WERI-Rb-1 (cell line): Measurements from ENCODE around the gene ITPRID2.

Experiments
- DNase-seq: peaks from one replicate; pipeline ENCODE4 v3.0.0-alpha.2; 2020
- H3K27ac ChIP-seq: fragments of 250-450 bp; sonication (Bioruptor Pico); 2 replicates; pipeline ENCODE4 v1.5.1; 2020; ENCODE audit warnings: mild to moderate bottlenecking, moderate library complexity
- H3K27me3 ChIP-seq: fragments of 250-450 bp; sonication (Bioruptor Pico); 2 replicates; pipeline ENCODE4 v1.5.1; 2021; ENCODE audit warnings: mild to moderate bottlenecking, low read depth, moderate library complexity; ENCODE audit not compliant: insufficient read depth, severe bottlenecking
- H3K36me3 ChIP-seq: fragments of 250-450 bp; sonication (Bioruptor Pico); 2 replicates; pipeline ENCODE4 v1.5.1; 2020; ENCODE audit warnings: mild to moderate bottlenecking, moderate library complexity
- H3K4me3 ChIP-seq: 2 replicates; pipeline ENCODE4 v1.5.1; 2011; ENCODE audit warnings: low read depth, mild to moderate bottlenecking, control low read depth, low read length
- H3K9me3 ChIP-seq: fragments of 250-450 bp; sonication (Bioruptor Pico); 2 replicates; pipeline ENCODE4 v1.5.1; 2021; ENCODE audit warnings: mild to moderate bottlenecking, moderate library complexity; ENCODE audit not compliant: severe bottlenecking
- TF ChIP-seq, protein P1 (sequence below): IDR thresholded peaks from 2 replicates; pipeline ENCODE4 v1.5.1; 2011; ENCODE audit warnings: low read depth, mild to moderate bottlenecking, control low read depth, inconsistent platforms, low read length

ITPRID2 gene

GRCh38 chr2:181971032-181971431 is 79.5 kb downstream of the ITPRID2 start:
- H3K27ac ChIP-seq: no peak overlapping the region
- no peaks in the 10 kb centered on the region for H3K27me3 ChIP-seq
- no peaks in the 10 kb centered on the region for H3K9me3 ChIP-seq
- no peak overlapping the region for H3K4me3 ChIP-seq
- TF ChIP-seq, protein P1, sequence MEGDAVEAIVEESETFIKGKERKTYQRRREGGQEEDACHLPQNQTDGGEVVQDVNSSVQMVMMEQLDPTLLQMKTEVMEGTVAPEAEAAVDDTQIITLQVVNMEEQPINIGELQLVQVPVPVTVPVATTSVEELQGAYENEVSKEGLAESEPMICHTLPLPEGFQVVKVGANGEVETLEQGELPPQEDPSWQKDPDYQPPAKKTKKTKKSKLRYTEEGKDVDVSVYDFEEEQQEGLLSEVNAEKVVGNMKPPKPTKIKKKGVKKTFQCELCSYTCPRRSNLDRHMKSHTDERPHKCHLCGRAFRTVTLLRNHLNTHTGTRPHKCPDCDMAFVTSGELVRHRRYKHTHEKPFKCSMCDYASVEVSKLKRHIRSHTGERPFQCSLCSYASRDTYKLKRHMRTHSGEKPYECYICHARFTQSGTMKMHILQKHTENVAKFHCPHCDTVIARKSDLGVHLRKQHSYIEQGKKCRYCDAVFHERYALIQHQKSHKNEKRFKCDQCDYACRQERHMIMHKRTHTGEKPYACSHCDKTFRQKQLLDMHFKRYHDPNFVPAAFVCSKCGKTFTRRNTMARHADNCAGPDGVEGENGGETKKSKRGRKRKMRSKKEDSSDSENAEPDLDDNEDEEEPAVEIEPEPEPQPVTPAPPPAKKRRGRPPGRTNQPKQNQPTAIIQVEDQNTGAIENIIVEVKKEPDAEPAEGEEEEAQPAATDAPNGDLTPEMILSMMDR: no peak
- H3K36me3 ChIP-seq: no peaks in the 10 kb centered on the region
- DNase-seq: no peak

- Histone ChIP-seq H3K4me3 (no peak overlapping the region), H3K27ac (no peak overlapping the region), H3K9me3 (no peaks in the 10 kb centered on the region), H3K36me3 (no peaks in the 10 kb centered on the region), H3K27me3 (no peaks in the 10 kb centered on the region)
- DNase-seq: no peak
- TF ChIP-seq, protein P1: no peak
Observed at GRCh38 chr2:181972431-181973170, 81.1 kb downstream of the ITPRID2 start.

DNA sequence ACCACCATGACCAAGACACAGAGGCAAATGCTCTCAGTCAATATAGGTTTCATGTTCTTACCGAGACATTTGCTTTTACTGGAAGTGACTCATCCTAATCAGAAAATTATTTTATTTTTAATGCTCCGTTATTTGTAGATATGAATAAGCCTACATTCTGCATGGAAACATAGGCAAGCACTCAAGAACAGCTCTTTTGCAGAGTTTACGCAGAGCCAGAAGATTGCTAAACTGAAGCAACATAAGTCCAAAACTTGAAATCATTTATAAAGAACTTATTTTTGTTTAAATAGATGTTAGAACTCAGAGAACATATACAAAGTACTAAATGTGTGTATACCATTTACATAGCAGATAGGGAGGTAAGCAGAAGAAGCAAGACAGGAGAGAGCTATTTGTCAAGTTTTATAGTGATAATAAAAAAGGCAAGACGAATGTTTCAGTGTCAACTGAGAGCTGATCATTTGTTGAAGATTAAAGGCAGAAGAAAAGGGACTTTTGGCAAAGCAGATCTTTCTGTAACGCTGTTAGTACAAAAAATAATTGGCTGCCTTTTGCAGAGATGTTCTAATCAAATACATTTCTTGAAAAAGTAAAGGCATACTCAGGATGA is 81.7 kb downstream of the ITPRID2 start:
- no peaks in the 10 kb centered on the region for H3K36me3 ChIP-seq
- TF ChIP-seq, protein P1: no peak
- H3K27me3 ChIP-seq: no peaks in the 10 kb centered on the region
- no peak overlapping the region for H3K27ac ChIP-seq
- no peaks in the 10 kb centered on the region for H3K9me3 ChIP-seq
- DNase-seq: no peak
- no peak overlapping the region for H3K4me3 ChIP-seq

DNA sequence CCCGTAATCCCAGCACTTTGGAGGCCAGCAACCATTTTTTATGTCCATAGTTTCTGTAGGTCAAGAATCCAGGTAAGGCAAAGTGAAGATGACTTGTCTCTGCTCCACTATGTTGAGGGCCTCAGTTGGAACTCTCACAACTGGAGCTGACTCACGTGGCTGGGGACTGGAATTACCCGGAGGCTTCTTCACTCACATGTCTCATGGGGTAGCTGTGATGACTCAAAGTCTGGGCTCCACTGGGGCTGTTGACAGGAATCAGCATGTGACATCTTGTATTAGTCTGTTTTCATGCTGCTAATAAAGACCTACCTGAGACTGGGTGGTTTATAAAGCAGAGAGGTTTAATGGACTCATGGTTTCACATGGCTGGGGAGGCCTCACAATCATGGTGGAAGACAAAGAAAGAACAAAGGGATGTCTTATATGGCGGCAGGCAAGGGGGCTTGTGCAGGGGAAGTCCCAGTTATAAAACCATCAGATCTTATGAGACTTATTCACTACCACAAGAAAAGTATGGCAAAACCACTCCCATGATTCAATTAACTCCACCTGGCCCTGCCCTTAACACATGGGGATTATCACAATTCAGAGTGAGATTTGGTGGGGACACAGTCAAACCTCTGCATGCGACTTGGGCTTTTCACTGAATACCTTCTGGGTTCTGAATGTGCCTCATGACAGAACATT is 86.3 kb downstream of the ITPRID2 start:
- no peaks in the 10 kb centered on the region for H3K9me3 ChIP-seq
- H3K4me3 ChIP-seq: no peak overlapping the region
- no peak overlapping the region for H3K27ac ChIP-seq
- H3K27me3 ChIP-seq: no peaks in the 10 kb centered on the region
- no peak for DNase-seq
- H3K36me3 ChIP-seq: no peaks in the 10 kb centered on the region
- TF ChIP-seq, protein P1: no peak

- no peaks in the 10 kb centered on the region for H3K27me3 ChIP-seq
- H3K27ac ChIP-seq: no peak overlapping the region
- H3K4me3 ChIP-seq: no peak overlapping the region
- no peaks in the 10 kb centered on the region for H3K9me3 ChIP-seq
- H3K36me3 ChIP-seq: no peaks in the 10 kb centered on the region
- DNase-seq: no peak
- TF ChIP-seq, protein P1: no peak
Observed at GRCh38 chr2:181978351-181979150, 87.0 kb downstream of the ITPRID2 start.
